ENCODE data around the gene RAP1GDS1. TPM values are rescaled to one million over a fixed set of nuclear protein-coding genes. Genes with fewer than 3 reads are reported as not detected.

The RAP1GDS1 gene
- polyA plus RNA-seq, 3 donors, result 23.6 to 37.9 (median 37.8) TPM

DNA sequence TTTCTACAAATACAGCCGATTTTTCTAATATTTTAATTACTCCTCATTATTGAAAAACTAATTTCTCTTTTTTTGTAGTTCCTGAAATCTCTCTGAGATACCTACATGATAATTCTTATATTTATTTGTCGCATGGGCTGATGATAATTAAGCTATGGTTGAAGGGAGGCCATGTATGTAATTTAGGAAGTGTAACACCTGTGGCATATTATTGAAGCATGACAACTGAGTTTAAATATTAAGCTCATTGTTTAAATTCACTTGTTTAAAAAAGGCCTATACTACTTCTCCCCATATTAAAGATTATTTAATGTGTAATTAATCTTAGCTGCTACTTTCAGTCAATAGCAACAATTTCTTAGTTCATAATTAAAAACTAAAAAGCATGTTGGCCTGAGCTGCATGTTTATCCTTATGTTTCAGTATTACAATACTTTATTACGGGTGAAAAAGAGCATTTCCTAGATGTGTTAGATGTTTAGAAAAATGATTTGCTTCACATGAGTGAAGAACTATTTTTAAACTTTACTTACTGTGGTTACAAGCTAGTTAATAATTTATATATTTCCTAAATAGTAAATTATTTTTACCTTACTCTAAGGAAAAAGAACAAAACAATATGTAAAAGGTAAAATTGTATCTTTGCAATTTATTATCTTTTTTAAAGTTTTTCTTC lies 122.4 kb downstream of the RAP1GDS1 start:
- H3K4me3 Mint-ChIP-seq, result no peak overlapping the region
- H3K27me3 Mint-ChIP-seq (ENCODE audit: low read depth in 3 of 3), result peaks cover 0 to 2% (median 0%) of the 10 kb centered on the region in 3 donors
- H2AFZ ChIP-seq (ENCODE audit: insufficient read depth, low read depth, low read length, poor library complexity, severe bottlenecking), result no peak overlapping the region
- H3K27ac ChIP-seq (ENCODE audit: low read depth in 1 of 2, low read length in 2 of 2), result no peak overlapping the region
- H3K9me3 Mint-ChIP-seq, result no peaks in the 10 kb centered on the region
- H3K4me3 ChIP-seq (replicated peaks in 1 of 3; ENCODE audit: low read depth in 2 of 3, low read length in 3 of 3), result no peak overlapping the region
- peaks cover 7 to 13% of the 10 kb centered on the region in 2 donors for H3K36me3 ChIP-seq (replicated peaks in 1 of 2; ENCODE audit: control insufficient read depth in 1 of 2, insufficient read depth in 2 of 2, low read length in 2 of 2)
- no peaks in the 10 kb centered on the region for H3K79me2 ChIP-seq (ENCODE audit: insufficient read depth, low read length)
- intact Hi-C loops (cut with micrococcal nuclease), result no loop called here
- H3K4me1 ChIP-seq (ENCODE audit: control insufficient read depth in 1 of 2, insufficient read depth in 2 of 2, low read length in 2 of 2), result no peaks in the 10 kb centered on the region
- H3K27ac Mint-ChIP-seq, result no peak overlapping the region
- no peak for DNase-seq
- H3K36me3 Mint-ChIP-seq, result peaks cover 14 to 16% of the 10 kb centered on the region in 2 donors
- no CpG with 5 or more reads among the region's 3 CpGs for WGBS (ENCODE audit: insufficient coverage)
- no peak overlapping the region for H3K4me2 ChIP-seq (replicated peaks; ENCODE audit: extremely low read depth, low read length, poor library complexity, severe bottlenecking)
- H3K27me3 ChIP-seq (ENCODE audit: control insufficient read depth in 2 of 2, insufficient read depth in 2 of 2, low read length in 2 of 2), result no peaks in the 10 kb centered on the region
- no peaks in the 10 kb centered on the region for H3K4me1 Mint-ChIP-seq
- no peaks in the 10 kb centered on the region for H4K20me1 ChIP-seq (ENCODE audit: insufficient read depth, low read length)
- TF ChIP-seq, protein P1, sequence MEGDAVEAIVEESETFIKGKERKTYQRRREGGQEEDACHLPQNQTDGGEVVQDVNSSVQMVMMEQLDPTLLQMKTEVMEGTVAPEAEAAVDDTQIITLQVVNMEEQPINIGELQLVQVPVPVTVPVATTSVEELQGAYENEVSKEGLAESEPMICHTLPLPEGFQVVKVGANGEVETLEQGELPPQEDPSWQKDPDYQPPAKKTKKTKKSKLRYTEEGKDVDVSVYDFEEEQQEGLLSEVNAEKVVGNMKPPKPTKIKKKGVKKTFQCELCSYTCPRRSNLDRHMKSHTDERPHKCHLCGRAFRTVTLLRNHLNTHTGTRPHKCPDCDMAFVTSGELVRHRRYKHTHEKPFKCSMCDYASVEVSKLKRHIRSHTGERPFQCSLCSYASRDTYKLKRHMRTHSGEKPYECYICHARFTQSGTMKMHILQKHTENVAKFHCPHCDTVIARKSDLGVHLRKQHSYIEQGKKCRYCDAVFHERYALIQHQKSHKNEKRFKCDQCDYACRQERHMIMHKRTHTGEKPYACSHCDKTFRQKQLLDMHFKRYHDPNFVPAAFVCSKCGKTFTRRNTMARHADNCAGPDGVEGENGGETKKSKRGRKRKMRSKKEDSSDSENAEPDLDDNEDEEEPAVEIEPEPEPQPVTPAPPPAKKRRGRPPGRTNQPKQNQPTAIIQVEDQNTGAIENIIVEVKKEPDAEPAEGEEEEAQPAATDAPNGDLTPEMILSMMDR (IDR thresholded peaks at IDR 0.05), result no peak
- H3K9me3 ChIP-seq (replicated peaks in 1 of 2; ENCODE audit: control insufficient read depth in 1 of 2, insufficient read depth in 1 of 2, low read length in 2 of 2), result no peaks in the 10 kb centered on the region
- no peak overlapping the region for H3K9ac ChIP-seq (ENCODE audit: insufficient read depth, low read length, poor library complexity, severe bottlenecking)

DNA sequence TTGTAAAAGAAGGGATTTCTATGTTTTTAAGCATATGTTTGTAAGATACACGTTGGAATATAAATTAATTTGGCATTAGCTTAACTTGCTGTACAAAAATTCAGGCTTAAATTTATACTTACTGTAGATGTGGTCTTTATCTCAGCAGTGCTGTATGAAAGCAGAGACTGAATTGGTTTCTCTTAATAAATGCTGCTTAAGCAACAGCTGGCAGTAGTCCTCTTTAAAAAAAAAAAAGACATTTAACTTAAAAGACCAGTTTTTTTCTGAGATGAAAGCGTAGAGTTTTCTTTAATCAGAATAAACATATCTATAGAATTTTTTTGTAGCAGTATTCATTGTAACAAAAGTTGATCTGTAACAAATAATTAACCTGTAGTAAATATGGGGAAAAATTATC lies 124.6 kb downstream of the RAP1GDS1 start:
- Histone ChIP-seq H3K9ac (ENCODE audit: insufficient read depth, low read length, poor library complexity, severe bottlenecking) (no peak overlapping the region), H3K36me3 (replicated peaks in 1 of 2; ENCODE audit: control insufficient read depth in 1 of 2, insufficient read depth in 2 of 2, low read length in 2 of 2) (peaks cover 4 to 6% of the 10 kb centered on the region in 2 donors), H3K27ac (ENCODE audit: low read depth in 1 of 2, low read length in 2 of 2) (no peak overlapping the region), H3K27me3 (ENCODE audit: control insufficient read depth in 2 of 2, insufficient read depth in 2 of 2, low read length in 2 of 2) (no peaks in the 10 kb centered on the region), H3K79me2 (ENCODE audit: insufficient read depth, low read length) (no peaks in the 10 kb centered on the region), H3K4me1 (ENCODE audit: control insufficient read depth in 1 of 2, insufficient read depth in 2 of 2, low read length in 2 of 2) (no peaks in the 10 kb centered on the region), H3K4me3 (replicated peaks in 1 of 3; ENCODE audit: low read depth in 2 of 3, low read length in 3 of 3) (no peak overlapping the region), H3K9me3 (replicated peaks in 1 of 2; ENCODE audit: control insufficient read depth in 1 of 2, insufficient read depth in 1 of 2, low read length in 2 of 2) (no peaks in the 10 kb centered on the region), H2AFZ (ENCODE audit: insufficient read depth, low read depth, low read length, poor library complexity, severe bottlenecking) (no peak overlapping the region), H3K4me2 (replicated peaks; ENCODE audit: extremely low read depth, low read length, poor library complexity, severe bottlenecking) (no peak overlapping the region), H4K20me1 (ENCODE audit: insufficient read depth, low read length) (no peaks in the 10 kb centered on the region)
- intact Hi-C loops (cut with micrococcal nuclease), result no loop called here
- no peaks in the 10 kb centered on the region for H3K9me3 Mint-ChIP-seq
- H3K4me1 Mint-ChIP-seq, result no peaks in the 10 kb centered on the region
- no peak for DNase-seq
- TF ChIP-seq, protein P1 (IDR thresholded peaks at IDR 0.05), result no peak
- no peak overlapping the region for H3K27ac Mint-ChIP-seq
- no peak overlapping the region for H3K4me3 Mint-ChIP-seq
- no CpG with 5 or more reads among the region's 2 CpGs for WGBS (ENCODE audit: insufficient coverage)
- peaks cover 15 to 16% of the 10 kb centered on the region in 2 donors for H3K36me3 Mint-ChIP-seq
- H3K27me3 Mint-ChIP-seq (ENCODE audit: low read depth in 3 of 3), result peaks cover 0 to 2% (median 0%) of the 10 kb centered on the region in 3 donors

All from CD14-positive monocyte (primary cell).